Activated naive CD4-positive, alpha-beta T cell treated with anti-CD3 and anti-CD28 coated beads, Interleukin-2, amount 50 U/mL, for 24 hours (primary cell): ENCODE data around the gene CDC14B.
"Not testable (repeated sequence)": the region's sequence is repeated elsewhere in the genome, so short reads cannot be mapped to it uniquely, and the experiment has no call there.

ENCODE experiments used
- H3K27ac Mint-ChIP-seq: one replicate; pipeline ENCODE4 v1.8.0; 2021; ENCODE audit warnings: mild to moderate bottlenecking, mixed read lengths
- H3K27me3 Mint-ChIP-seq: one replicate; pipeline ENCODE4 v1.8.0; 2021; ENCODE audit warnings: mixed read lengths
- H3K36me3 Mint-ChIP-seq: one replicate; pipeline ENCODE4 v1.8.0; 2021; ENCODE audit warnings: mixed read lengths
- H3K4me1 Mint-ChIP-seq: one replicate; pipeline ENCODE4 v1.8.0; 2021; ENCODE audit warnings: mixed read lengths
- H3K4me3 Mint-ChIP-seq: one replicate; pipeline ENCODE4 v1.8.0; 2021; ENCODE audit warnings: mild to moderate bottlenecking, mixed read lengths
- H3K9me3 Mint-ChIP-seq: one replicate; pipeline ENCODE4 v1.8.0; 2021; ENCODE audit warnings: mixed read lengths

Gene CDC14B

DNA sequence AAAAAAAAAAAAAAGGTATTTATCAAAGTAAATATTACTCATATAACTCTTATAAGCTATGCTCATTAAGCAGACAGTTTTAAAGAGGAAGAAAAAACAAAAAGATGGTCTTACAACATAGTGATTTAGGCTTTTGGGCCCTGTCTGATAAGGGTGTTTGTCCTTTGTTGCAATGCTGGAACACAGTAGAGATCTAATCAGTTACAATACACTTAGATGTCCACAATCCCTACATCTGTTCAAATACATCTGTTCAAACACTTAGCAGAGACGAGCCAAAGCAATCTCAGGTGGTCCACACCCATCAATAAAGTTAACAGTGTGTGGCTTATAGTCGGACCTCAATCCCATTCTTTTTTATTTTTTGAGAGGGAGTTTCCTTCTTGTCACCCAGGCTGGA, 24.5 kb upstream of the CDC14B start:
- Mint-ChIP-seq H3K4me1 (no peaks in the 10 kb centered on the region), H3K27ac (no peak overlapping the region), H3K4me3 (no peak overlapping the region), H3K9me3 (no peaks in the 10 kb centered on the region), H3K36me3 (peaks cover 9% of the 10 kb centered on the region), H3K27me3 (no peaks in the 10 kb centered on the region)

DNA sequence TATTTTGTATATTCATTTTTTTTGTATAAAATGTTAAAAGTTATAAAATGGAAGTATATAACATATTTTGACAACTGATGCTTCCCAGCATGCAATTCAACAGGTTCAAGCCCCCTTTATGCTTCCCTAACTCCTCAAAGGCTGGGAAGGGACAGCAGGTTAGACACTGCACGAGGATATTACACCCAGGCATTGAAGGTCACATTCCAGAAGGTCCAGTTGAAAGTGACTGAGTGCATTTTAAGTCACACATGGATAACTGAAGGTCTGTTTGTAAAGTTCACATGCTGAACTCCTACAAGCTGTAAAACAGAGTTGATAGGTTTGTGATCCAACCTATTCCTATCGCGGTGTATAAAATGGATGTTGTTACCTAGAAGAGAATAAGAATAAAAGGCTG, 21.9 kb upstream of the CDC14B start:
- H3K36me3 Mint-ChIP-seq = peaks cover 9% of the 10 kb centered on the region
- no peak overlapping the region for H3K27ac Mint-ChIP-seq
- H3K4me1 Mint-ChIP-seq = no peaks in the 10 kb centered on the region
- H3K4me3 Mint-ChIP-seq = no peak overlapping the region
- no peaks in the 10 kb centered on the region for H3K9me3 Mint-ChIP-seq
- H3K27me3 Mint-ChIP-seq = peaks cover 2% of the 10 kb centered on the region

DNA sequence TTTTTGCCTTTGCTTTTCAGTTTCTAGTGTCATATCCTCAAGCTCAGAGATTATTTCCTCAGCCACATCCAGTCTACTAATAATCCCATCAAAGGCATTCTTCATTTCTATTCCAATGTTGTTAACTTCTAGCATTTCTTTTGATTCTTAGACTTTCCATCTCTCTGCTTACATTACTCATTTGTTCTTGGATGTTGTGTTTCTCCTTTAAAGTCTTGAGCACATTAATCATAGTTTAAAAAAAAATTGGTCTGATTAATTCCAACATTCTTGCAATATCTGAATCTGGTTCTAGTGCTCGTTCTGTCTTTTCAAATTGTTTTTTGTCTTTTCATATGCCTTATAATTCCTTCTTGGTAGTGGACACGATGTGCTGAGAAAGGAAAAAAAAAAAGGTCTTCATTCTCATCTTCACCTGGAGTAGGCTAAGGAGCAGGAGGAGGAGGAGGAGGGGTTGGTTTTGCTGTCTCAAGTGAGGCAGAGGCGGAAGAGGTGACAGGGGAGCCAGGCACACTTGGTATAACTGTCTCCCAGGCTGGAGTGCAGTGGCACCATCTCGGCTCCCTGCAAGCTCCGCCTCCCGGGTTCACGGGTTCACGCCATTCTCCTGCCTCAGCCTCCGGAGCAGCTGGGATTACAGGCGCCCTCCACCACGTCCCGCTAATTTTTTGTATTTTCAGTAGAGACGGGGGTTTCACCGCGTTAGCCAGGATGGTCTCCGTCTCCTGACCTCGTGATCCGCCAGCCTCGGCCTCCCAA, 19.1 kb upstream of the CDC14B start:
- peaks cover 3% of the 10 kb centered on the region for H3K27me3 Mint-ChIP-seq
- no peak overlapping the region for H3K27ac Mint-ChIP-seq
- H3K36me3 Mint-ChIP-seq = peaks cover 3% of the 10 kb centered on the region
- no peaks in the 10 kb centered on the region for H3K4me1 Mint-ChIP-seq
- no peak overlapping the region for H3K4me3 Mint-ChIP-seq
- no peaks in the 10 kb centered on the region for H3K9me3 Mint-ChIP-seq

DNA sequence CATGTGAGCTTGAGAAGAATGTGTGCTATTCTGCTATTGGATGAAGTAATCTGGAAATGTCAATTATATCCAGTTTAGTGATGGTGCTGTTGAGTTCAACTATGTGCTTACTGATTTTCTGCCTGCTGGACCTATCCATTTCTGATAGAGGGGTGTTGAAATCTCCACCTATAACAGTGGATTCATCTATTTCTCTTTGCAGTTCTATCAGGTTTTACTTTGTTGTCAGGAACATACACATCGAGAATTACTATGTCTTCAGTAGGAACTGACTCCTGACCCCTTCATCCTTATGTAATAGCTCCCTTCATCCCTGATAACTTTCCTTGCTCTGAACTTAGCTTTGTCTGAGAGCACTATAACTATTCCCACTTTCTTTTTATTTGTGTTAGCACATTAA, 16.7 kb upstream of the CDC14B start:
- Mint-ChIP-seq H3K4me1 (no peaks in the 10 kb centered on the region), H3K9me3 (no peaks in the 10 kb centered on the region), H3K36me3 (peaks cover 3% of the 10 kb centered on the region), H3K27me3 (peaks cover 3% of the 10 kb centered on the region), H3K4me3 (no peak overlapping the region), H3K27ac (no peak overlapping the region)

DNA sequence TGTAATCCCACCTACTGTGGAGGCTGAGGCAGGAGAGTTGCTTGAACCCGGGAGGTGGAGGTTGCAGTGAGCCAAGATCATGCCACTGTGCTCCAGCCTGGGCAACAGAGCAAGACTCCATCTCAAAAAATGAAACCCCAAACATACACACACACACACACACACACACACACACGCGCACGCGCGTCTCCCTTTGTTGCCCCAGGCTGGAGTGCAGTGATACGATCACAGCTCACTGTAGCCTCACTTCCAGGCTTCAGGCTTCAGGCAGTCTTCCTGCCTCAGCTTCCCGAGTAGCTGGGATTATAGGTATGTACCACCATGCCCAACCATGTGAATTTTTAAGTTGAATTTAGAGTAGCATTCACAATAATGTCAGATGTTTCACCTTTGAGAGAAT, 13.9 kb upstream of the CDC14B start:
- H3K27ac Mint-ChIP-seq, H3K27me3 Mint-ChIP-seq, H3K4me3 Mint-ChIP-seq, H3K4me1 Mint-ChIP-seq, H3K36me3 Mint-ChIP-seq, H3K9me3 Mint-ChIP-seq: not testable (repeated sequence)

DNA sequence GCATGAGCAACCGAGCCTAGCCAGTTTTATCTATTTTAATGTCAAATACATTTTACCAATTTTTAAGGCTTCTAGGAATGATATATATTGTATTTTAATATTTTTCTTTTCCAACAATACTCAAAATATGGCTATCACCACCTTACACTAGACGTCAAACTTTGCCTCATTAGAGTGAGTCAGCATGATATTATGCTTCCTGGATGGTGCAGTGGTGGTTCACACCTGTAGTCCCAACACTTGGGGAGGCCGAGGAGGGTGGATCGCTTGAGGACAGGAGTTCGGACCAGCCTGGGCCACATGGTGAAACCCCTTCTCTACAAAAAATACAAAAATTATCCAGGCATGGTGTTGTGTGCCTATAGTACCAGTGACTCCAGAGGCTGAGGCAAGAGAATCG, 7.3 kb upstream of the CDC14B start:
- H3K27me3 Mint-ChIP-seq = peaks cover 6% of the 10 kb centered on the region
- no peak overlapping the region for H3K4me3 Mint-ChIP-seq
- peaks cover 5% of the 10 kb centered on the region for H3K4me1 Mint-ChIP-seq
- no peaks in the 10 kb centered on the region for H3K9me3 Mint-ChIP-seq
- no peak overlapping the region for H3K27ac Mint-ChIP-seq
- no peaks in the 10 kb centered on the region for H3K36me3 Mint-ChIP-seq

DNA sequence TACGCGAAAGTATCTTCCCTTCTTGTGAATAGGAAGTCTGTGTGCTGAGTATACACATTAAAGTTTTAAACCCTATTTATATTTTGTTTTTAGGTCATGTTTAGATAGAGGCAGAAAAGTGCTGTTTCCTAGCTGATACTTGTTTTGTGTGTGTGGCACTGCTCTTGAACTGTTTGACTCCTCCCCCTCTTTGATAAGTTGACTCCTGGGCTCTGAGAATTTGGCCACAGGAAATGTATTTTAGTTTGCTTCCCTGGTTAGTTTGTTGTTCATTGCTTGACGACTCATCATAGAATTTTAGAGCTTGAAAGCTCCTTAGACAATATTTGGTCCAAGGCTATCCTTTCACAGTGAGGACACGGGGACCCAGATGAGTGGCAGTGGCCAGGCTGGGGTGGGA, 2.0 kb upstream of the CDC14B start:
- Mint-ChIP-seq H3K27me3 (peaks cover 23% of the 10 kb centered on the region), H3K27ac (no peak overlapping the region), H3K9me3 (no peaks in the 10 kb centered on the region), H3K4me1 (peaks cover 13% of the 10 kb centered on the region), H3K36me3 (no peaks in the 10 kb centered on the region), H3K4me3 (no peak overlapping the region)

DNA sequence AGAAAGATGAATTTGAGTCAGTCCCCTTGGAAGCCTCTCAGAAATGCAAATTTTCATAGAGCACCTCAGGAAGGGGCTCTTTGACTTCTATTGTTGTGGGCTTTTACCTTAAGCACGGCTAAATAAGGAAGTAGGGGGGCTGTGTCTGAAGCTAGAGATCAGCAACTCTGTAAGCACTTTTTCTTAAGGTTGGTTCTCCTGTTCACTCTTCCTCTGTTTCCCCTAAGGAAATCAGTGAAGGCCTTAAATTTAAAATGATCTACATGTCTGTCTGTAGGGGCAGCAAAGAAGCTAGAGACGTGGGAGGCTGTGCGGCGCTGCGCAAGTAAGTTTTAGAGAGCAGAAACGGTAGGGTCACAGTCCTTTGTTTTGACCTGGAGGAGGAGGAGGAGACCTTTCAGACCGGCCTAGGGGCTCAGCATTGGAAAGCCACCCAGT, 1.2 kb upstream of the CDC14B start:
- no peaks in the 10 kb centered on the region for H3K9me3 Mint-ChIP-seq
- peaks cover 26% of the 10 kb centered on the region for H3K27me3 Mint-ChIP-seq
- H3K4me1 Mint-ChIP-seq = peaks cover 13% of the 10 kb centered on the region
- no peak overlapping the region for H3K27ac Mint-ChIP-seq
- no peaks in the 10 kb centered on the region for H3K36me3 Mint-ChIP-seq
- peak overlapping the region; percentile 73 for H3K4me3 Mint-ChIP-seq

DNA sequence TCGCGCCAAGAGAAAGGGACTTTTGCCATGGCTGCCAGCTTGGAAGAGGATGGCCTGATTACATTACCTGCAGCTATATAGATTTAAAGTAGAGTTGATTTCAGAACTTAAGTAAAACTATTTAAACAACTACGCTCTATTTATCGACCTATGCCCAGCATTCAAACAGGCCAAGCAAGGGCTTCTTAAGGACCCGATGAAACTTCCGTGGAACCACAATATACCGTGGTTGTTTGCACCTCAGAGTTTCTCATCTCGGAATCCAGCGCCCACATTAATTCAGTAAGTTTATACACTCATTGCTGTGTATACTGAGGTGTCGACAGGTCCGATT, 505 bp upstream of the CDC14B start:
- H3K4me3 Mint-ChIP-seq = peak overlapping the region; percentile 73
- H3K27ac Mint-ChIP-seq = no peak overlapping the region
- H3K4me1 Mint-ChIP-seq = peaks cover 13% of the 10 kb centered on the region
- no peaks in the 10 kb centered on the region for H3K9me3 Mint-ChIP-seq
- no peaks in the 10 kb centered on the region for H3K36me3 Mint-ChIP-seq
- peaks cover 27% of the 10 kb centered on the region for H3K27me3 Mint-ChIP-seq

DNA sequence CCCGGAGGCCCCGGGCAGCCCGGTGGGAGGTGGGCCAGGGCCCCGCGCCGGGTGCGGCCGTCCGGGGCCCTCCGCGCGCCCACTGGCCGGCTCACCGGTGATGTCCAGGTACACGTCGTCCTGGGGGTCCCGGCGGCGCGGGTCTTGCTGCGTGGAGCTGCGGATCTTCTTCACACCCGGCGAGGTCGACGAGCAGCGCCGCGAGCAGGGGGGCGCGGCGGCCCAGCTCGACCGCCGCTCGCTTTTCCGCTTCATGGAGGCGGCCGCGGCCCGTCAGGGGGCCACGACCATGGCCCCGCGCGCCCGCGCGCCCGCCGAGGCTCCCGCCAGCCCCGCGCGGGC, 548 bp downstream of the CDC14B start:
- Mint-ChIP-seq H3K27ac (no peak overlapping the region), H3K4me1 (peaks cover 13% of the 10 kb centered on the region), H3K9me3 (no peaks in the 10 kb centered on the region), H3K27me3 (peaks cover 30% of the 10 kb centered on the region), H3K36me3 (no peaks in the 10 kb centered on the region), H3K4me3 (no peak overlapping the region)

DNA sequence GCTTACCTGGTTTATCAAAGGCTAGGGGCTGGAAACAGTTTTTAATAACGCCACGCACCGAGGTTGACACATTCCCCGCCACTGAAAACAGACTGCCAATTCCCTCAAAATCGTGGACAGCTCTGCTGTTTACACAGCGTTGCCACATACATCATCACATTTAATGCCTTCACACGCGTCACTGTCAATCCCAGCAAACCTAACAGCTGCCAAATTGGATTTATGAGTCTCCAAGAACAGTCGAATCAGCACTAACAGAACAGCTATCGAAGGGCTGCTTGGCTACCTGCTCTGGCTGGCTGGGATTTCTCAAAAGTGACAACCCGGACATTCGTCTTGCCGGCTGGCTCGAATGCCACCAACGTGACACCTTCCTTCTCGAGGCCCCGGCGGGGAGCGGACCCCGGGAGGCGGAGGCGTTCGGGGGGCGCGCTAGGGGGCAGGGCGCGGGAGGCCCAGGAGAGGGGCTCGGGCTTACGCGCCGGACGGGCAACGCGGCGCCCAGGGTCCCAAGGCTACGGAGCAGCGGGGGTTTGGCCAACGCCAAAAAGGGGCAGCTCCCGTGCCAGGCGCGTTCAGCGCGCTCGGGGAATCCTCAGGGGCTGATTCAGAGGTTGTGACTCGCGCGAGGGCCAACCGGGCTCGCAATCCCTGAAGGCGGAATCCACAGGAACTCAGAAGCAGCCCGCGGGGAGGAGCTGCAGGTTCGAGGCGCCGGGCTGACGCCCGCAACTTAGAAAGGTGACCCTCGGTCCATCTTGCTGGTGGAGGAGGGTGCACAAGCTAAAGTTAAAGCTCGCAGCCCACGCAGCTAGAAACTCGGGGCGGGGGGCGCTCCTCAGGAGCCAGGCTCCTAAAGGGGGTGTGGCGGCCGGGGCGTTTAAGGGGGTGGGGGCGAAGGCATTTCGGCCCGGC, 1.2 kb downstream of the CDC14B start:
- H3K4me1 Mint-ChIP-seq = peaks cover 13% of the 10 kb centered on the region
- H3K4me3 Mint-ChIP-seq = peak overlapping the region; percentile 73
- H3K9me3 Mint-ChIP-seq = no peaks in the 10 kb centered on the region
- no peaks in the 10 kb centered on the region for H3K36me3 Mint-ChIP-seq
- peaks cover 30% of the 10 kb centered on the region for H3K27me3 Mint-ChIP-seq
- H3K27ac Mint-ChIP-seq = peak overlapping the region; percentile 53

DNA sequence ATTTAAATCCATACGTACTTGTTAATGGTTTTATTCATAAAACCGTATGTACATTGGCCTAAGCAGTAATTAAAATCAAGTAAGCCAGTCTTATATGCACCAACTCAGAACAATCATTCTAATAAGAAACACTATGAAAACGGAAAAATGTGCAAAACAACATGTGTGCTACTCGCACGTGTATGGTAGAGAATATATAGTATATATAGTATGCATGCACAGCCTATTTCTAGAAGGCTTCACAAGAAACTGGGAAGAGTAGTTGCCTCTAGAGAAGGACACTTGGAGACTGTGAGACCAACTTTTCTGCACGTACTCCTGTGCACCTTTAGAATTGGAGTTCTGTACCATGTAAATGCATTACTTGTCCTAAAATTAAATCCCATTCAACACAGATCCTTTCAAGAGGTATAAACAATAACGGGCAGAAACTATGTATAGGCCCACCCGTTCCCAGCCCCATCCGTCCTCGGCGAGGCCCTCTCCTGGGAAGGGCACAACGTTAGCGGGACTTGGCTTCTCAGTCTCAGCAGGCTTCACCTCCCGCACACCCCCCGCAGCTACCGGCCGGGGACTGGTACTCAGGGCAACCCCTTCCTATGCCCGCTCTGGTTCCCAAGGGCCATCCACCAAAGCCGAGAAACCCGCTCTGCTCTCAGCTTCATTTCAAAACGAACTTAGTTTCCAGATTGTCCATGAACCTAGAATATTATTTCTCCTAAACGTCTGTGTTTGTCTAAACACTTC, 2.0 kb downstream of the CDC14B start:
- Mint-ChIP-seq H3K27me3 (peaks cover 34% of the 10 kb centered on the region), H3K27ac (no peak overlapping the region)

DNA sequence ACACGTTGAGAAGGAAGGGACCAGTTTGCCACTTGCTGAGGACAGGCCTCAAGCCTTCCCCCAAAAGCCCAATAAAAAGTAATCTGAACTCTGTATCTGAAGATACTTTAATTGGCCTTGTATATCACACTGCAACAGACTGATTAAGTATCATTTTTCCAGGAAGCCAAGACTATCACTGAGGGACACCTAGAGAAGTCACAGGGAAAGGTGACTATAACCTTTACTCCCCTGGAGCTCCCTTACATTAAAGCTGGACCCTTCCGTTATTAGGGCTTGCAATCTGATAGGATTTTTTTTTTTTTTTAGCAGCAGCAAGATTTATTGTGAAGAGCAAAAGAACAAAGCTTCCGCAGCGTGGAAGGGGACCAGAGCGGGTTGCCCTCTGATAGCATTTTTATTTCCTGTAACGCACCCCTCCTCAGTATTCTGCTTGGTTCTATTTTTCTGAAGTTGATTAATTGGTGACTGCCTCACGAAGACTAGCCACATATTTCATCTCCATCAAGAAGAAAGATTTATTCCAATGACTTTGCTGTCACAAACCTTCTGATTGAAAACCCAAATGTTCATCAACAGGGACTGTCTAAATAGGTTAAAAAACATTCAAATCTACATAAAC, 2.7 kb downstream of the CDC14B start:
- no peak overlapping the region for H3K27ac Mint-ChIP-seq
- peaks cover 13% of the 10 kb centered on the region for H3K4me1 Mint-ChIP-seq
- H3K36me3 Mint-ChIP-seq = no peaks in the 10 kb centered on the region
- H3K27me3 Mint-ChIP-seq = peaks cover 34% of the 10 kb centered on the region
- no peaks in the 10 kb centered on the region for H3K9me3 Mint-ChIP-seq
- H3K4me3 Mint-ChIP-seq = peak overlapping the region; percentile 36

More for the DNA sequence above, 2.0 kb downstream of the CDC14B start:
- Mint-ChIP-seq H3K9me3 (no peaks in the 10 kb centered on the region), H3K36me3 (no peaks in the 10 kb centered on the region), H3K4me1 (peaks cover 13% of the 10 kb centered on the region), H3K4me3 (peak overlapping the region; percentile 73)

DNA sequence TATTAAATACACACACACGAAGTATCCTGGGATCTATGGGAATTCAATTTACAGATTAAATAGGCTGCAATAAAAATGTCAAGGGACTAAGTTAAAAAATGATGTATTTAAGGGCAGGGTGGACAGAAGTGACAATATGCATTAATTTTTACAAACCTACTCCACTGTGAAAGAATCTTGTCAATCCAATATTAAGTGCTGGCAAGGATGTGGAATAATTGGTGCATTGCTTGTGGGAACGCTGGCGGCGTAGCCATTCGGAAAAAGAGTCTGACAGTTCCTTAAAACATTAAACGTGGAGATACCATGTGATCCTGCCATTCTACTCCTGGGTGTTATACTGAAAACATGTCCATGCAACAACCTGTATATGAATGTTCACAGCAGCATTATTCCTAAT, 4.2 kb downstream of the CDC14B start:
- Mint-ChIP-seq H3K4me1 (peaks cover 7% of the 10 kb centered on the region), H3K4me3 (no peak overlapping the region), H3K36me3 (no peaks in the 10 kb centered on the region), H3K27me3 (peaks cover 32% of the 10 kb centered on the region), H3K9me3 (no peaks in the 10 kb centered on the region), H3K27ac (no peak overlapping the region)

DNA sequence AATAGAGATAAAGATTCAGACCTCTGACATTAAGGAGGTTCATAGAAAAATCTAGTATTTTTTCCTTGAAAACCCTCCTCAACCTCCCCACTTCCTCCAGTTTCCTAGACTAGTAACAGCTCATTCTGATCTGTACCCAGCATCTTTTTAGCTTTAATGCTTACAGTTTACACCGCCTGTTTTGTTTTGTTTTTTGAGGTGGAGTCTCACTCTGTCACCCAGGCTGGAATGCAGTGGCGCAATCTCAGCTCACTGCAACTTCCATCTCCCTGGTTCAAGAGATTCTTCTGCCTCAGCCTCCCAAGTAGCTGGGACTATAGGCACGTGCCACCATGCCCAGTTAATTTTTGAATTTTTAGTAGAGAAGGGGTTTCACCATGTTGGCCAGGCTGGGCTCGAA, 5.0 kb downstream of the CDC14B start:
- peaks cover 30% of the 10 kb centered on the region for H3K27me3 Mint-ChIP-seq
- not testable (repeated sequence) for H3K9me3 Mint-ChIP-seq

More for the DNA sequence above, 5.0 kb downstream of the CDC14B start:
- not testable (repeated sequence) for H3K4me1 Mint-ChIP-seq, H3K36me3 Mint-ChIP-seq, H3K4me3 Mint-ChIP-seq
- peak overlapping the region; percentile 57 for H3K27ac Mint-ChIP-seq
